H1 (cell line): ENCODE data around the gene LIN28B. TPM values are rescaled to one million over a fixed set of nuclear protein-coding genes. Genes with fewer than 3 reads are reported as not detected.

Experiments used
- KDM5A ChIP-seq: fragments of 200-600 bp; IDR thresholded peaks from 2 replicates; pipeline ENCODE4 v1.7.1; 2012; ENCODE audit warnings: mild to moderate bottlenecking, low read length, inconsistent platforms, mixed read lengths
- PHF8 ChIP-seq: fragments of 200-600 bp; sonication (generic); conservative IDR thresholded peaks from 2 replicates; pipeline ENCODE4 v1.7.1; 2012; ENCODE audit warnings: low read depth, mild to moderate bottlenecking, inconsistent platforms, low read length, moderate library complexity
- polyA plus RNA-seq, 7 experiments: library from polyadenylated mRNA; depleted of rRNA in 3 of 7; stranded (reverse) in 5 of 7; unstranded in 2 of 7; fragments of >200 nt in 5 of 7; fragments of 200-250 nt in 2 of 7; gene quantifications; 1 replicate in 5 of 7; 2 replicates in 1 of 7; 4 replicates in 1 of 7; pipeline versions ENCODE4 v1.2.1 to v1.2.3, GENCODE V29; 2011 to 2013; ENCODE audit warnings: missing spikeins in 2 of 7, mixed read lengths in 2 of 7
- total RNA-seq: library from RNA; stranded (reverse); fragmentation: NEBNext Ultra II Directional; extraction: Animal tissue kit (Norgen Biotek cat#: 25700); gene quantifications from 2 replicates; pipeline ENCODE4 v1.2.1, GENCODE V29; 2021

Gene LIN28B
- total and polyA plus RNA-seq, 2 of the 8 experiments (the other 6 are each of a cell fraction or from before 2014, with no cell fraction given): 27.4 to 94.7 TPM

GRCh38 chr6:105078386-105078708, 121.4 kb downstream of the LIN28B start (continued):
- TF ChIP-seq PHF8 (no peak), KDM5A (no peak)
